22Rv1 (cell line): ENCODE results near the gene MSH2.

ENCODE experiments used
- H3K27ac ChIP-seq: fragments of 450-650 bp; 2 replicates; pipeline ENCODE4 v1.5.1; 2017
- CTCF ChIP-seq: fragments of 450-650 bp; IDR thresholded peaks from 2 replicates; pipeline ENCODE4 v1.5.1; 2017; ENCODE audit warnings: mild to moderate bottlenecking
- ZFX ChIP-seq: fragments of 450-650 bp; IDR thresholded peaks from 2 replicates; pipeline ENCODE4 v1.6.1; 2017; ENCODE audit warnings: antibody characterized with exemption, borderline replicate concordance

Gene MSH2

DNA sequence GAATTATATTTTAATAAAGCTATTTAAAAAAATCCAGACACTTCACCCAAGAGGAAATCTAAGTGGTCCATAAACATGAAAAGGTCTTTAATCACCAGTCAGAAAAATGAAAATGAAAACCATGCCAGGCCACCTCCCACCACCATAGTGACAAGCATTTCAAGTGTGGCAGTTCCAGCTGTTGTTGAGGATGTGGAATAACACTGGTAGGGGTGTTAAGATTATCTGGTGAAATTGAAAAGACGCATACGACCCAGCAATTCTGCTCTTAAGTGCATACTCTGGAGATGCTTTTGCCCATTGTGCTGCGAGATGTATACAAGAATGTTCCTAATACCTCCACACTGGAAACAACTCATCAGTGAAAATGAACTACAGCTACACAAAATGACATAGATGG, 82.2 kb downstream of the MSH2 start:
- no peak overlapping the region for H3K27ac ChIP-seq
- TF ChIP-seq ZFX (no peak), CTCF (no peak)

DNA sequence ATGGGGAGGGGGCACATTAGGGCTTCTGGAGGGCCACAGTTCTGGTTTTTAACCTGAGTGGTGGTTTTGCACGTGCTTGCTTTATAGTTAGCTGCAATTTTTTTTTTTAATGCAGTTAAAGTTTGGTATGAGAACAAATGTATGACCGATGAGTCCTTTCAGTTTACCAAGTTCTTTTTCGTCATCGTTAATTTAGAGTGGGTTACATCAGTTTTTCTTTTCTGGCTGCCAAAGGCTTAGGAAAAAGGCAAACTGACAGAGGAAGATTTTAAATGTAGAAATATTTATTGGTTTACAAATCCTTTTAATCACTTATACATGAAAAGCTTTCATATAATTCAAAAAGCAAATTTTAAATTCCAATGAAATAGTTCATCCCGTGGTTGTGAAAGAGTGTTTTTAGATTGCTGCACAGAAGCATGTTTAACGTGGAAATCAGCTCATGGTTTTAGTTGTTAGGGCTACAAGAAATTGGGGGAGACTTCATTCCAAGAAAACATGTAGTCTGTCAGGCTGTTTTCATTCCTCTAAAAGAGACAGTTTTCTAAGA, 82.9 kb downstream of the MSH2 start:
- TF ChIP-seq CTCF (no peak), ZFX (no peak)

DNA sequence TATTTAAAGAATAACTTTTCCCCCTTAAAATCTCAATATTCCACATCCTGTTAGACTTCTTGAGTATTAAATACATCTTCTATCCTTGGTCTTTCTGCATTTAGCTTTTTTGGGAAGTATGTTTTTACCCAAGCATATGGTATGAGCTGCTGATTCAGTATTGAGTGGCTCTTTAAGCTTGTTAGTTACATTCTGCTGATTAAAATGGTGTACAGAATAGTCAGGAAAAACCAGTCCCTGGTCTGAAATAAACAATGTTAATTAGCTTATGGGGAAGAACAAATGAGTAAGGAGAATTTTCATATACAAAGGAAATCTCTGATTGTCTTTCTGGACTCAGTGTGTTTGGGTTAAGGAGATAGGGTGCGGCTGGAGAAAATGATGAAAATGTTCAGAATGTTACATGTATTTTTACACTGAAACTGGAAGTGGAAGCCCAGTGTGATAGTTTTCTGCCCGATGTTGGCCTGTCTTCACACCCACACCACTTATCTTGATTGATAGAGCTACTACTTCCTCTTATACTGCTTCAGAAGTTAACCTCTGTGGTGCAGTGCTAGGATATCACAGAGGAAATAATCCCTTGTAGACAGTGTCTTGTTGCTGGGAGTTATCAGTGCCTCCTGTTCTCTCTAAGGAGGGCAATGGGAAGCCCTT, 84.0 kb downstream of the MSH2 start:
- no peak overlapping the region for H3K27ac ChIP-seq
- TF ChIP-seq CTCF: no peak
- no peak for TF ChIP-seq ZFX

More for the DNA sequence above, 82.9 kb downstream of the MSH2 start:
- H3K27ac ChIP-seq: no peak overlapping the region

DNA sequence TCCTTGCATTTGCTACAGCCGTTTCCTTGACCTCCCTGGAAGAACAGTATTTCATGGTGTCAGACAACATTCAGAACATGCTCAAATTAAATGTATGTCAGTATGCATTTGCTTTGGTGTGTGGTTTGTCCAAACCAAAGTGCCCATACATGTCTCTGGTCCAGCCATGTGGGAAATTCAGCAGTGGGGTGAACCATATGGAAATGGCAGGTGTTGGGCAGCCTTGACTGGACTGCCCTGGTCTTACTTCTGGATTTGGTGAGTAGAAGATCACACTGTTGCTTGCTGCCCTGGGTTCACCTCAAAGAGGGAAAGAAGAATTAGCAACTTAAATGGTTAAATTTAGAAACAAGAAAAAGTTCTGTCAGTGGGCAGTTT, 84.5 kb downstream of the MSH2 start:
- TF ChIP-seq CTCF (no peak), ZFX (no peak)
- no peak overlapping the region for H3K27ac ChIP-seq

DNA sequence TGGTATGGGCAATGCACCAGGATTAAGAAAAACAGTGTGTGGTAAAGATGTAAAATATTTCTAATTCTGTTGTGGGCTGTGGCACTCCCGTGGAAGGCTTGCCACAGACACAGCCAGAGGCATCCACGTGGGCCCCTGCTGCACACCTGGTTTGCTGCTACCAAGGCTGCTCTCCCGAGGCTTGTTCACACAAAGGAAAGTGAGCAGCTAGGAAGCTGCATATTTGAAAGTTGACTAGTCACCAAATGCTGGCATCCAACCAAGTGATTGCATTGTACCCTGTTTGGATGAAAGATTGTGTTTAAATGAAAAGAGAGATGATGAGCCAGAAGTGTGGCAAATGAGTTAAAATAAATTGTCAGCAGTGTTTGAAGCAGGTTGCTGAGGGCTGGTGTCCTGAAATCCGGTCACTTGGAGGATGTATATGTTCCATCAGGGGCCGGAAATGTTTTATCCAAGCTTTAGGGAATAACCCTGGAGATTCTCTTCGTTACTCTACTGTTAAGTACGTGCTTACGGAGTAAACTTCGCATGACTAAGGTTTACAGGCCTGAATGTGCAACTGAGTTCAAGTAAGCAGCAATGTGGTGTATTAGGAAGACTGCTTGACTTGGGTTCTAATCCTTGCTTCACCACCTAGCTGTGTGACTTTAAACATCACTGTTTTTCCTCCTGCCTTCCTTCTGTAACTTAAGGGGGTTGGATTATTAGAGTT, 86.1 kb downstream of the MSH2 start:
- no peak overlapping the region for H3K27ac ChIP-seq
- TF ChIP-seq ZFX (no peak), CTCF (no peak)

DNA sequence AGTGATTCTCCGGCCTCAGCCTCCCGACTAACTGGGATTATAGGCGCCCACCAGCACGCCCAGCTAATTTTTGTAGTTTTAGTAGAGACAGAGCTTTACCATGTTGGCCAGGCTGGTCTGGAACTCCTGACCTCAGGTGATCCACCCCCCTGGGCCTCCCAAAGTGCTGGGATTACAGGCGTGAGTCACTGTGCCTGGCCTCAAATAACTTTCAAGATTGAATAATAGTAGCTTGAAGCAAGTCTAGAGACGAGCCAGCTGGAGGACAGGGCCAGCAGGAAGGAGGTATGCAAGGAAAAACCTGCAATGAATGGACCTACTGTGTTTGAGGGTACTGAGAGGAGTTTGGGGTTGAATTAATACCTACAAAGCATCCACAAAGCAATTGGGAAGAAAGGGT, 87.5 kb downstream of the MSH2 start:
- H3K27ac ChIP-seq: no peak overlapping the region
- TF ChIP-seq ZFX: no peak
- no peak for TF ChIP-seq CTCF
